GM12865 (cell line): Measurements from ENCODE around the gene CABCOCO1.

Experiments
- DNase-seq: peaks from one replicate; pipeline ENCODE4 v3.0.0; 2010; ENCODE audit warnings: low read depth
- H3K4me3 ChIP-seq: 2 replicates; pipeline ENCODE4 v1.5.1; 2011; ENCODE audit warnings: mild to moderate bottlenecking, low read depth, low read length, control low read depth
- CTCF ChIP-seq: IDR thresholded peaks from 2 replicates; pipeline ENCODE4 v1.5.1; 2011; ENCODE audit warnings: low read length, control low read depth, low read depth, inconsistent platforms; ENCODE audit not compliant: insufficient read depth; ENCODE audit errors: missing control alignments

Gene CABCOCO1

GRCh38 chr10:61757001-61757400, 94.3 kb downstream of the CABCOCO1 start:
- no peak for DNase-seq
- no peak for TF ChIP-seq CTCF
- no peak overlapping the region for H3K4me3 ChIP-seq

- DNase-seq = no peak
- H3K4me3 ChIP-seq = no peak overlapping the region
- TF ChIP-seq CTCF = no peak
Observed at GRCh38 chr10:61757525-61758397, 95.0 kb downstream of the CABCOCO1 start.

GRCh38 chr10:61758433-61758832, 95.7 kb downstream of the CABCOCO1 start:
- TF ChIP-seq CTCF = no peak
- DNase-seq = no peak

GRCh38 chr10:61759751-61760150, 97.0 kb downstream of the CABCOCO1 start:
- no peak overlapping the region for H3K4me3 ChIP-seq
- DNase-seq = no peak
- TF ChIP-seq CTCF = no peak

More at GRCh38 chr10:61758433-61758832, 95.7 kb downstream of the CABCOCO1 start:
- H3K4me3 ChIP-seq = no peak overlapping the region

- DNase-seq = no peak
- no peak for TF ChIP-seq CTCF
- H3K4me3 ChIP-seq = no peak overlapping the region
Observed at GRCh38 chr10:61760943-61761824, 98.5 kb downstream of the CABCOCO1 start.

GRCh38 chr10:61761825-61762217, 99.1 kb downstream of the CABCOCO1 start:
- DNase-seq = no peak
- TF ChIP-seq CTCF = no peak
- no peak overlapping the region for H3K4me3 ChIP-seq
